ENCODE data around the gene USP25.

- TF ChIP-seq CTCF (IDR thresholded peaks at IDR 0.05) (no peak), POLR2A (IDR thresholded peaks at IDR 0.05) (no peak)
Measured at GRCh38 chr21:15740383-15740782, 10.6 kb downstream of the USP25 start.

All from breast epithelium (tissue), 3 donors.